HUDEP-2 (cell line): Measurements from ENCODE around the gene LDLRAD4.
A peak's percentile ranks its signal among the peaks of the same experiment; 100 is the strongest.
"Not testable (repeated sequence)": the region's sequence is repeated elsewhere in the genome, so short reads cannot be mapped to it uniquely, and the experiment has no call there.

ENCODE experiments used
- DNase-seq, 76 experiments: peaks; one replicate each; lab custom pipeline; 2025; ENCODE audit not compliant: unreplicated experiment in 76 of 76; lab: John Stamatoyannopoulos, UW

The LDLRAD4 gene

DNA sequence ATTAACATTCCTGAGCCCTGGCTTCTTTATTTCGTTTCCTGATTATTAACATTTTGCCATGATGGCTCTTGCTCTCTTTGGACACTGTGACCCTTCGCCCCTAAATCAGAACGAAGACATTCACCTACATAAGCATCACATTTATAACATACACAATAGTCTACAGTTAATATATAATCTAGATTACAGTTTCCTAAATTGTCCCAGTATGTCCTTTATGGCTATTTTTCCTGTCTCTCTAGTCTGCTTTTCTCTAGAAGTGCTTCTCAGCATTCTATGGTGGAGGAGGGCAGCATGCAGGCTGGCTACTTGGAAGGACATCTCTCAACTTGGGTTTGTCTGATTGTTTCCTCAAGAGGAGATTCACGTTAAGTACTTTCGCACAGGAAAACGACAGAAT lies 457.9 kb downstream of the LDLRAD4 start:
- no peak for DNase-seq

DNA sequence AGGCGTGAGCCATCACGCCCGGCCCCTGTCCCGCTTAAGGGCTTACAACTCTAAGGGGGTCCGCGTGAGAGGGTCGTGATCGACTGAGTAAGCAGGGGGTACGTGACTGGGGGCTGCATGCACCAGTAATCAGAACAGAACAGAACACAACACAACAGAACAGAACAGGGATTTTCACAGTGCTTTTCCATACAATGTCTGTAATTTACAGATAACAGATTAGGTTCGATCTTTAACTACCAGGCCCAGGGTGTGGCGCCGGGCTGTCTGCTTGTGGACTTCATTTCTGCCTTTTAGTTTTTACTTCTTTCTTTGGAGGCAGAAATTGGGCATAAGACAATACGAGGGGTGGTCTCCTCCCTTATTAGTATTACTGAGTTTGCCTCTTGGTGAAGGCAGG lies 458.8 kb downstream of the LDLRAD4 start:
- DNase-seq, result peak in 12 of 76 experiments; percentile 0 to 58 (median 8)

DNA sequence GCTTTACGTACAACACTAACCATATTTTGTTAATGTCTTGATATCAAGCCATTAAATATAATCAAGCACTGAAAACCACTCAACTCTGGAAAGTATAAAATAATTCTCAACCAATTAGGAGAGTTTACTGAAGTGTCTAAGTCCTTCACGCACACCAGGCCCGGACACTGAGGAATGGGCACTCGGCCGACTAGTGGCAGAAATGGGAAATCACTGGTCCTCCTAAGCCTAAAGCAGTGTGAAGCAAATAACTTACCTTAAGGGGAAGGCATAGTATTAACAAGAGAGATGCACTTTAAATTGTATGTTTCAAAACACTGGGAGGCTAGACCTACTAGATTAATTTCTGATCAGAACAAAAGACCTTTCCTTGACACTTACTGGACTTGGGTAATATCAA lies 462.1 kb downstream of the LDLRAD4 start:
- DNase-seq, result peak in 11 of 76 experiments; percentile 0 to 27 (median 10)

DNA sequence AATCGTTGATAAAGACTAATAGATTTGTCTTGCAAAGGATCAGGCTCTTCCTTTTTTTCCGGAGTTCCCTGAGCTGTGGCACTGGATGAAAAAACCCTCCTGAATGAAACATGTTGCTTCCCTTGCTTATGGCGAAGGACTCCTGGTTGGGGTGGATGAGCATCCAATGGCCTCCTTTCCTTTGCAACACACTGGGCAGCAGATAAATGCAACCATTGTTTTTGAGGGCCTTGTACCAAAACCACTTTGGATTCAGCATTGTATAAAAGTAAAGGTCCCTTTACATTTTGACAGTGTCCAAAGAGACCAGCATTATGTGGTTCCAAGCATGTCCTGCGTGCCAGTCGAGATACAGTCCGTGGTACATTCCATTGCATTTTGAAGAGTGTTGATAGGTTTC lies 463.1 kb downstream of the LDLRAD4 start:
- no peak for DNase-seq

DNA sequence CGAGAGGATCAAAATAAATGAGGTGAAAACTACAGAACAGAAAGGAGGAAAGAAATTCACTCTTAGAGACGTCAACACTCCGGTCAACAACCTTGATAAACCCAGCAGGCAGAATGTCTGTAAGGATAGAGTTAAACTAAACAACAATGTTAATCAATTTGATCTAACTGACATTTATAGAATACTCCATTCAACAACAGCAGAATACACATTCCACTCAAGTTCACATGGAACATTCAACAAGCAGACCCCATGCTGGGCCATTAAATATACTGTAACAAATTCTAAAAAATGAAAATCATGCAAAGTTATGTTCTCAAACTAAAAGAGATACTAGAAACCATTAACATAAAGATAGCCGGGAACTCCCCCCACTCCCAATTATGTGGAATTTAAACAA lies 466.0 kb downstream of the LDLRAD4 start:
- no peak for DNase-seq

DNA sequence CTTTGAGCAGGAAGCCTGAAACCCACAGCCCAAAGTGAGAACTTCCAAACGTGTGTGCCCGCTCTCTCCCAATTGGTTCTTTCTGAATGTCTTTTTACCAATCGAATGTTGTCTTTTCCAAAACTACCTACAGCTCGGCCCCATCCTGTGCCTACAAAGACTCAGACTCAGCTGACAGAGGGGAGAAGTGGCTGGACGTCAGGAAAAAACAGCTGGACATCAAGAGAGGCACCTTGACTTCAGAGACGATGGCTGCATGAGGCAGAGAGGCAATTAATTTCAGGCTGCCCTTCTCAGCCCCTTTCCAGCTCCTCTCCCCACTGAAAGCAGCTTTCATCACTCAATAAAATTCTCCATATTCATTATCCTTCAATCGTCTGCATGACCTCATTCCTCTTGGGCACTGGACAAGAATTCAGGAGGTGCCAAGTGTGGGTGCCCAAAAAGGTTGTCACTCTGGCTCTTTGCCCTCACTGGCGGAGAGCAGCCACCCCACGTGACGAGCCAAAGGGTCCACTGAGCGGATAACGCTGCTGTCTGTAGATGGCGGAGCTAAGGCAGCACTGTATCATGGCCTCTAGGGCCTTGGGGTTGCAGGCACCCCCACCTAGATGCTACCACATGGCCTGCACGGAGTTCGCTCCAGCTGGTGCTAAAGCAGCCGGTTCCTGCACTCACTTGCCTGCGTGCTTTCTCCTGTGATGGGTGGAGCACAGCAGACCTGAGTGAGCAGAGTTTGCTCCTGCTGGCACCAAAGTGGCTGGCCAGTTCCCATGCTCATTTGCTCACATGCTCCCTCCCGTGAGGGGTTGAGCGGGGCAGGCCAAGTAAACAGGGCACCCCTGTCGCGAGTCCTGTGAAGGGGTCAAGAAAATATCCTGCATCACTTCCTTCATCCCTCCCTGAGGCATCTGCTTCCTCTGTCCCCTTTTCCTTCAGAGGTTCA lies 469.9 kb downstream of the LDLRAD4 start:
- no peak for DNase-seq

DNA sequence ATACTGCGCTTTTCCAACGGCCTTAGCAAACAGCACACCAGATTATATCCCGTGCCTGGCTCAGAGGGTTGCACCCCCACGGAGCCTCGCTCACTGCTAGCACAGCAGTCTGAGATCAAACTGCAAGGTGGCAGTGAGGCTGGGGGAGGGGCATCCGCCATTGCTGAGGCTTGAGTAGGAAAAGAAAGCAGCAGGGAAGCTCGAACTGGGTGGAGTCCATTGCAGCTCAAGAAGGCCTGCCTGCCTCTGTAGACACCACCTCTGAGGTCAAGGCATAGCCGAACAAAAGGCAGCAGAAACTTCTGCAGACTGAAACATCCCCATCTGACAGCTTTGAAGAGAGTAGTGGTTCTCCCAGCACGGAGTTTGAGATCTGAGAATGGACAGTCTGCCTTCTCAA lies 471.5 kb downstream of the LDLRAD4 start:
- not testable (repeated sequence) for DNase-seq

DNA sequence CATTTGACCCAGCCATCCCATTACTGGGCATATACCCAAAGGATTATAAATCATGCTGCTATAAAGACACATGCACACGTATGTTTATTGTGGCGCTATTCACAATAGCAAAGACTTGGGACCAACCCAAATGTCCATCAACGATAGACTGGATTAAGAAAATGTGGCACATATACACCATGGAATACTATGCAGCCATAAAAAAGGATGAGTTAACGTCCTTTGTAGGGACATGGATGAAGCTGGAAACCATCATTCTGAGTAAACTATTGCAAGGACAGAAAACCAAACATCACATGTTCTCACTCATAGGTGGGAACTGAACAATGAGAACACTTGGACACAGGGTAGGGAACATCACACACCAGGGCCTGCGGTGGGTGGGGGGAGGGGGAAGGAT lies 476.8 kb downstream of the LDLRAD4 start:
- not testable (repeated sequence) for DNase-seq

DNA sequence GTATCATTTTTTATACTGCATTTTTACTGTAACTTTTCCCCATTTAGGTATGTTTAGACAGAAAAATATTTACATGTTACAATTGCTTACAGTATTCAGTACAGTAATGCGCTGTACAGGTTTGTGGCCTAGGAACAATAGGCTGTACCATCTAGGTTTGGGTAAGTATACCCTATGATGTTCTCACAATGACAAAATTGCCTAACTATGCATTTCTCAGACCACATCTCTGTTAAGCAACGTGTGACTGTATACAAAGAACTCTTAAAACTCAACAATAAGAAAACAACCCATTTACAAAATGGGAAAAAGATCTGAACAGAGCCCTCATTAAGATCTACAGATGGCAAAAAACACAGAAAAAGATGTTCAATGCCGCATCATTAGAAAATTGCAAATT lies 478.4 kb downstream of the LDLRAD4 start:
- no peak for DNase-seq

DNA sequence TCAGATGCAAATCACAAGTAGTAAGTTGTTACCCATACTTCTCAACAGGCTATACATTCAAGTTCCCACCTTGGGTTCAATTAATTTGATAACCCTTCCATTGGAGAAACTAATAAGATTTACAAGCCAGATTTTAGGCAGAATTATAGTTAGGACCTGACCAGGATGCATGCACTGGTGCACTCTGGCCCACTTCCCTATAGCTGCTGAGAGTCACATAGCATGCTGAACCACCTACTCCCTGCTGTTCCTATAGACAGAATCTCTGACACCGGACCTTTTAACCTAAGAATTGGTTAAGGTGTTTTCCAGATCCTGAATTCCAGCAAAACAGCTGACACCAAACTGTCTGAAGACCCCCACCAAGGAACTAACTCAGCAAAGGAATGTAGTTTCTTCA lies 481.6 kb downstream of the LDLRAD4 start:
- DNase-seq, result no peak
